Measurements from ENCODE around the gene SSC5D.

Gene SSC5D

GRCh38 chr19:55502197-55502952 lies 14.1 kb downstream of the SSC5D start:
- TF ChIP-seq CTCF (IDR thresholded peaks at IDR 0.05) = no peak
- no peak for TF ChIP-seq ZFX (IDR thresholded peaks at IDR 0.05; ENCODE audit: borderline replicate concordance)
- no peak overlapping the region for H3K27ac ChIP-seq

- H3K27ac ChIP-seq = no peak overlapping the region; the same call in 1 of the 2 replicates
- TF ChIP-seq ZFX (IDR thresholded peaks at IDR 0.05; ENCODE audit: borderline replicate concordance) (no peak), CTCF (IDR thresholded peaks at IDR 0.05) (no peak)
Observed at GRCh38 chr19:55503157-55503501, 14.9 kb downstream of the SSC5D start.

- peak overlapping the region; percentile 22; the same call in 1 of the 2 replicates for H3K27ac ChIP-seq
Observed at GRCh38 chr19:55503502-55504251, 15.4 kb downstream of the SSC5D start.

GRCh38 chr19:55504252-55504603 lies 16.0 kb downstream of the SSC5D start:
- no peak overlapping the region for H3K27ac ChIP-seq
- TF ChIP-seq CTCF (IDR thresholded peaks at IDR 0.05) (peak; percentile 40), ZFX (IDR thresholded peaks at IDR 0.05; ENCODE audit: borderline replicate concordance) (no peak)

More at GRCh38 chr19:55503502-55504251, 15.4 kb downstream of the SSC5D start:
- TF ChIP-seq CTCF (IDR thresholded peaks at IDR 0.05) = peak; percentile 87
- no peak for TF ChIP-seq ZFX (IDR thresholded peaks at IDR 0.05; ENCODE audit: borderline replicate concordance)

- TF ChIP-seq CTCF (IDR thresholded peaks at IDR 0.05) (no peak), ZFX (IDR thresholded peaks at IDR 0.05; ENCODE audit: borderline replicate concordance) (no peak)
- H3K27ac ChIP-seq = no peak overlapping the region
Observed at GRCh38 chr19:55504981-55505380, 16.7 kb downstream of the SSC5D start.

GRCh38 chr19:55508120-55508519 lies 19.9 kb downstream of the SSC5D start:
- TF ChIP-seq ZFX (IDR thresholded peaks at IDR 0.05; ENCODE audit: borderline replicate concordance) (no peak), CTCF (IDR thresholded peaks at IDR 0.05) (no peak)
- H3K27ac ChIP-seq = no peak overlapping the region

Data from 22Rv1 (cell line).